Measurements from ENCODE around the gene TECPR1. TPM values are rescaled to one million over a fixed set of nuclear protein-coding genes. Genes with fewer than 3 reads are reported as not detected.

TECPR1 gene
- polyA plus RNA-seq, 4 donors: 15.7 to 18.0 (median 16.4) TPM

DNA sequence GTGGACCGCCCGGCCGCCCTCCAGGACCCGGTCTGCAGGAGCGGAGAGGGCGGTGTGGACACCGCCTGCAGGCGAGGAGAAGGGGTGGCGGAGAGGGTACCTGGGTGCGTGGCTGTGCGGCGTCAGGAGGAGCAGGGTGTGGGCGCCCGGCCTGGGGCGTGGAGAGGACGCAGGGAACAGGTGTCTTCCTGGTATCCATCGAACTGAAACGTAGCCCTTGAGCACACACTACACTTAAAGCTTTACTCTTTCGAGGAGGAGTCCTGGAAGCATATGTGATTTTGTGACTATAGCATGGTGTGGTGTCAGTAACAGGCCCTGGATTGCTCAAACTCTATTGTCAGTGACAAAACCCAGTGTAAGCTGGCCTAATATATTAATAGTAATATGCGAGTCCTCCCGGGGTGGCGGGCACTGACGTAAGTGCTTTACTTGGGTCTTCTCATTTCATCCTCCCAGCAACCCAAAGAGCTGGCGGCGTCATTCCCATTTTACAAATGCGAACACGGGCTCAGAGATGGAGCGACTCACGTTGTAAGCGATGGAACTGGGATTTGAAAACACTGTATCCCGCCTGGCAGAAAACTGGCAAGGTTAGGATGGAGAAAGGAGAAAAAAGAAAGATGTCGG is 508 bp upstream of the TECPR1 start:
- DNase-seq (ENCODE audit: low read depth in 4 of 4, low spot score in 3 of 4): peak in 1 of 4 donors; percentile 15

DNA sequence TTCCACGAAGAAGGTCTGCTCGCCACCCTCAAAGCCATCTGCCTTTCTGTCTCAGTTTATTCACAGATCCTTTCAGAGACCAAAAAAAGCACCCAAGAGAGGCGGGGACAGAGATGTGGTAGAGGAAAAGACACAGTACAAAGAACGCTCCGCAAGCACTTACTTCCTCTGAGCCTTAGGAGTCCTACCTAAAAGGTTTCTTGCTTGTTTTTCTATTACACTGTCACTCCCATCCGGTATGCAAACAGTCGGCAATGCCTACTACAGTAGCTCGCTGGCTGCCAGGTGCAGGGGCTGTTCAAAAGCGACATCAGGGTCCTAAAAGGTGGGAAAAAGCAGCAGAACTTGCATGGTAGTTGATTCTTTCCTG is 816 bp downstream of the TECPR1 start:
- DNase-seq (ENCODE audit: low read depth in 4 of 4, low spot score in 3 of 4): no peak

DNA sequence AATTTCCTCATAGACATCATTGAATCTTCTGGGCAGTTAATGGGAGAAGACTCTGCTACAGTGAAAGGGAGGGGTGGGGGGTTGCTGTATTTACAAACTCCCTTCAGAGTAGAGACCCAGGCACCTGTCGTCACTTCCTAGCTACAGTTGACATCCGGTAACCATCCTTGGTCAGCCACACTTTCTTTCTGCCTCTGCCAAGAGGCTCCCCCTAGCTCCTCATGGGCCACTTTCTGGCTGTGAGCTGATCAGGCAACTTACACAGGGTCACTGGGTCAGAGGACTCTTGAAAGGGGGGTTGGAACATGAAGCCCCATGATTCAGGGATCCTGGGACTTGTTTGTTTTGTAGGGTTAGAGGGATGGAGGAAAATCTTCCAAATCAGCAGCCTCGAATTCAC is 1.2 kb downstream of the TECPR1 start:
- DNase-seq (ENCODE audit: low read depth in 4 of 4, low spot score in 3 of 4): no peak

DNA sequence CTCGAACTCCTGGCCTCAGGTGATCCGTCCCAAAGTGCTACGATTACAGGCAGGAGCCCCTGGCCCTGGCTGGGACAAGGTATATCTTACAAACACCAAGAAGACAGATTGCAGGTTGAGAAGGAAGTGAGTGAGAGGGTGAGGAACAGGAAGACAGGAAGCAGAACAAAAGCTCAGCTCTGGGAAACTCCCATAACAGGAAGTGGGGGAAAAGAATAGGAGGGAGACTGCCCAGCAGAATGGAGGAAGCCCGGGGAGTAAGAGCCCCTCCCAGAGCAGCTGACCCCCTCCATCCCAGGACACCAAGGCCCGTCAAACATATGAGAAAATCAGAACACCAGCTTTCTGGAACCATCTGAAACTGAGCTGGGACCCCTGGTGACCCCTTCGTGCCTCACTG is 2.9 kb downstream of the TECPR1 start:
- DNase-seq (ENCODE audit: low read depth in 4 of 4, low spot score in 3 of 4): no peak

DNA sequence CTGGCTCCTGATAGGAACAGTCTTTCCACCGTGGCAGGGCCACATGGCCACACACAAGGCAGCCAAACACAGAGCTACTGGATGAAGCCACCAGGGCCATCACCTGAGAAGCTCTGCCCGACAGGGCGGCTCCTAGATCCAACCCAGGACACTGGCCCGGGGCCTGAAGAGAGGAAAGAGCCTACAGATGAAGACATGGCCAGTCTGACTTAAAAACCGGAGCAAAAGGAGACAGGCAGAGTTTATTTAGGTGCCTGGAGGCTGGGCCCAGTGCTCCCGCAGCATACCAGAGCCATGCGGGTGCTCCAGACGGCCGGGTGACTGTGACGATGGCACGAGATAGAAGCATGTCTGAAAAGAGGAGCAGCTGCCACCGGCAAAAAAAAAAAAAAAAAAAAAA is 3.9 kb downstream of the TECPR1 start:
- DNase-seq (ENCODE audit: low read depth in 4 of 4, low spot score in 3 of 4): no peak

DNA sequence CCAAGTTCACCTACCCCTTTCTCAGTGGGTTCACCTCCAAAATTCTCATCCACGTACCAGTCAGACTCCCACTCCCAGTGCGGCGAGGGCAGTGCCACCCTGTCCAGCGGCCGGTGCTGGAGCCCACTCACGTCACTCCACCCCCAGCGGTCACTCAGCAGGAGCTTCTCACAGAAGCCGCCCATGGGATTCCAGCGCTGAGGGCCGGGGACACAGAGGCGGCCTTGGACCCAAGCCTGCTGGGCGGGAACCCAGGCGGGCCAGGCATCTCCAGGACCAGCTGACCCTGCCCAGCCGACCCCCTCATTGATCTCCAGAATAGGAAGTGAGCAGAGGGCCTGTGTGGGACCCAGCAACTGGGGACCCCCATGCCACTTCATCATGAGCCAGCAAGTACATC is 7.2 kb downstream of the TECPR1 start:
- no peak for DNase-seq (ENCODE audit: low read depth in 4 of 4, low spot score in 3 of 4)

DNA sequence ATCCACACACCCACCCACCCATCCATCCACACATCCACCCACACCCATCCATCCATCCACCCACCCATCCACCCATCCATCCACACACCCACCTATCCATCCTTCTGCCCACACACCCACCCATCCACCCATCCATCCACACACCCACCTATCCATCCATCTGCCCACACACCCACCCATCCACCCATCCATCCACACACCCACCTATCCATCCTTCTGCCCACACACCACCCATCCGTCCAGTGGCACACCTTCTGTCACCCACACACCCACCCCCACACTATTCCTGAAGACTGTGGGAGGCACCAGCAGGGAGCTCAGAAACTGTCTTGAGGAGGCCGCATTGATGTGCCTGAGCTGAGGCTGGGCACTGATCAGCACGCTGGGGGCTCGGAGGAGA is 9.1 kb downstream of the TECPR1 start:
- no peak for DNase-seq (ENCODE audit: low read depth in 4 of 4, low spot score in 3 of 4)

DNA sequence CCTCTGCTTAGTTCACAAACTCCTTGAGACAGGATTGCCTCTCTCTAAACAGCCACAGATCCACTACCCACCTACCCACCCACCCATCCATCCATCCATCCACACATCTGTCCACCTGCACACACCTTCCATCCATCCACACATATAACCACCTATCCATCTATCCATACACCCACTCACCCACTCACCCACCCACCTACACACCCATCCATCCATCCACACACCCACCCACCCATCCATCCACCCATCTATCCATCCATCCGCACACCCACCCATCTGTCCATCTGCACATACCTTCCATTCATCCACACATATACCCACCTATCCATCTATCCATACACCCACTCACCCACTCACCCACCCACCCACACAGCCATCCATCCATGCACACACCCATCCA is 9.7 kb downstream of the TECPR1 start:
- no peak for DNase-seq (ENCODE audit: low read depth in 4 of 4, low spot score in 3 of 4)

DNA sequence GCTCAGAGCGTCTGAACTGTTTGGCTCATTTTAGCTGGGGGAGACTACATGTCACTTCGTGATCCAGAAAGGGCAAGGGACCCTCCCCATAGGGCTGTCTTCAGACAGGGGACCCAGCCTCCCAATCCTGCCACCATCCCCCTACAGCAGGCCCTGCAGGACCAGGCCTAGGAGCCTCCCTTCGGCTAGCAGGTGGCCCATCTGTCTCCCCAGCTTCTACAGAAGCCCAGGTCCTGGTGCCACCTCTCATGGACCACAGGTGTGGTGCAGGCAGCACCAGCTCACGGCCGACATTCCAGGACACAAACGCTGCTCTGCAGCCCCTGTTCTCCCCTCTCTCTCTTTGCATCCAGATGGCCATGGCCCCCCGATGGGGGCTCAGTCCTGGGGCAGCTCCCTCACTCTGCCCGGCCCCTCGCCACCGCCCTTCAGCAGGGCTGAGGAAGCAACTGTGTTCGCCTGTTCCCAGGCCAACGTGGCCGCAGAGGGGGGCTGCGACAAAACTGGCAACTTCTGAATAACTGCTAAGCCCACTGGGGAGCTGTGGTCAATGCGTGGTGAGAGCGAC is 10.3 kb downstream of the TECPR1 start:
- DNase-seq (ENCODE audit: low read depth in 4 of 4, low spot score in 3 of 4): no peak

DNA sequence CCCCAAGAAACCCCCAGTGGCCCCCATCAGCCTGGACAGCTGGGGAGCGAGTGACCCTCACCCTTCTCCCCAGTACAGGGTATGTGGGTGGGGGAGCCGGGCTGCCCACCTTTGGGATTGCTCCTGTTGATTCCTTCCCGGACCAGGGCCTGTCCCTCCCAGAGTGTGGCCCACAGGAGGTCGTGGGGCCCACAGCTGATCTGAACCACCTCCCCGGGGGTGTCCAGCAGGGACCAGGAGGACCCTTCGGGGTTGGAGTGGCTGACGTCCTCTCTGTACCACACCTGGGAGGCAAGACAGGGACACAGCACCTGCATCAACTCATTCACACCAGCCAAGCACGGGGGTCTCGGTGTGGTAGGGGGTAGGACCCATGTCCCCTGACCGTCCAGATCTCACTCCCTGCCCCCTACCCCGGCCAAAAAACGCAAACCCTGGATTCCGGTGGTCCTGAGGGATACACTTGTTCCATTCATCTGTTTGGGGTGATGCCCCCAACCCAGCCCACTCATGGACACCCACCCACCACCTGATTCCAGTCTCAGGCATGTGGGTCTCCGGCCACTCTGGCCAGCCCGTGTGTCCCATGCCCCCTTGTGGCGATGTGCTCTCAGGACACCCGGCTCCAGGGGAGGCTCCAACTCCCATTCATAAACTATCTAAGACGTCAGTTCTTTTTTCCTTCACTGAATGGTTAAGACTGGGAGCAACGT is 10.9 kb downstream of the TECPR1 start:
- DNase-seq (ENCODE audit: low read depth in 4 of 4, low spot score in 3 of 4): no peak

DNA sequence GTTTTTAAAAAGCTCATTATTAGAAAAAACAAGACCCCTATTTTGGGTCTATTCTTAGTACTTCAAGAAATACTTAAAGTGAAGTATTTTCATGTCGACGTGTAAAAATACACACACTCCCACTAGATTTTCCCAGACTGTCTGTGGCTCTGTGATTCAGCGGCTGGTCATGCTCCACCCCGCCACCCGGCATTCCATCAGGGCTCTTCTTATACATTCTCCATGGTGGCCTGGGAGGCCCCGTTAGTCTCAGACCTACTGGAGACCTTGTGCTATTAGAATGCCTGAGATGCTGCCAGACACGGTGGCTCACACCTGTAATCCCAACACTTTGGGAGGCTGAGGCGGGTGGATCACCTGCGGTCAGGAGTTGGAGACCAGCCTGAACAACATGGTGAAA is 13.1 kb downstream of the TECPR1 start:
- DNase-seq (ENCODE audit: low read depth in 4 of 4, low spot score in 3 of 4): no peak

DNA sequence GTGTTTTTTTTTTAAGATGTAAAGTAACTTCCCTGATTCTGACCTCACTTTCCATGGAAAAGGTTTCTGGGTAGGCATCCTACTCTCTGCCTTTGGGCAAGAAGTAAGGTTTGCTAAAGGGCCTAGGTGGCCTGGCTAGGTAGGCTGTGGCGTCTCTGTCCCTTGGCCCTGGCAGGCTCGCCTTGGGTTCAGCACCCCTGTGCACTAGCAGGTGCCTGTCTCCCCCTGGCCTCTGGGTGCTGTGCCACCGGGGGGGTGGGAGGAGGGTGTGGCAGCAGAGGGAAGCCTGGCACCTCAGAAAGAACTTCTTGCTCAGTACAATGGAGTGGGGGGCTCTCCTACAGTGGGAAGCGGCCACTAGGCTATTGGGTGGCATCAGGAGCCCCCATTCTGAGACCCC is 14.0 kb downstream of the TECPR1 start:
- no peak for DNase-seq (ENCODE audit: low read depth in 4 of 4, low spot score in 3 of 4)

DNA sequence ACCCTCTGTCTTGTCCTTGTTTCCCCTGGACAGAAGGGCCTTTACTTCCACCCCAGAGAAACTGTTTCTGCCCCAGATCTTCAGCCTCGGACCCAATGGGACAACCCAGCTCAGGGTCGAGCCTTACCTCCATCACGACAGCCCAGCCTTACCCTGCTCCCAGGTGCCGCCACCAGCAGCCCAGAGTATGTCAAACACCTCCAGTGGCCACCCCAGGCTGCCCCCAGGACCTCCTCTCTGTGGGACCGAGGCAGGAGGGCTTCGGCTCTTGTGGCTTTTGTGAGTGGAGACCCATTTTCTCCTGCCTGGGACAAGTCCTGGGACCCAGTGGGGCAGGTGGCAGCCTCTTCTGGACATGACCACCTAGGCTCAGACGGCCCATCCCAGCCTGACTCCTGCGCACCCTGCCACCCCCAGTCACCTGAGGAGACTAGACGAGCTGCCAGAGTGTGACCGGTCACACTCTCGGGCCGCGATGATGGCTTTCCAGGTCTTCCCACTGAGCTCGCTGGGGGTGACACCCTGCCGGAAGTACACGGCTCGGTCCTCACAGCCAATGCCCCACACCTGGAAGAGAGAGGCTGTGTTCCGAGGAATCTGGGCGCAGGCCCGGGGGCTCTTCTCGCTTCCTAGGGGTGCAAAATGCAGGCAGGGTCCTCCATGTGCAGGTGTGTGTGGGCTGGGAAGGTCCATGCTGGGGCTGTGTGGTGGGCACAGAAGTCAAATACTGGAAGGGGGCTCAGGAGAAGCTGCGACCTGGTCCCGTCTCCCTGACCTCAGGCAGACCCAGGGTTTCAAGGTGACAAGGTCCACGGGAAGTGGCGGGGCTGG is 15.5 kb downstream of the TECPR1 start:
- DNase-seq (ENCODE audit: low read depth in 4 of 4, low spot score in 3 of 4): no peak

DNA sequence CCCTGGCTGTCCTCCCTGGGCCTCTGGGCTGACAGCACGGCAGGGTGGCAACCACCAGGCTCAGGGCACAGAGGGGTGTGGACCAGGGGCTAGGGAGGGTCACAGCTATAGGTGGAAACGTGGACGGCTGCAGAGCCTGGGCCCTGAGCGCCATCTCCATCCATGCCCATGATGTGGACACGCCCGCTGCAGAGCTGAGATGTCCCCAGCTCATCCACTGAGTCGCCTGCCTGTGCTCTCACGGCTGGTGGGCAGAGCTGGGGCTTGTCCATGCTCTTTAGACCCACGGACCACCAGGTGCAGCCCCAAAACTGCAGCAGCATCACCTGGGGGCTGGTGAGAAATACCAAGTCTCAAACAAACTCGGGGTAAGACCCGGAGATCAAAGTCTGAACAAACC is 16.1 kb downstream of the TECPR1 start:
- DNase-seq (ENCODE audit: low read depth in 4 of 4, low spot score in 3 of 4): no peak

DNA sequence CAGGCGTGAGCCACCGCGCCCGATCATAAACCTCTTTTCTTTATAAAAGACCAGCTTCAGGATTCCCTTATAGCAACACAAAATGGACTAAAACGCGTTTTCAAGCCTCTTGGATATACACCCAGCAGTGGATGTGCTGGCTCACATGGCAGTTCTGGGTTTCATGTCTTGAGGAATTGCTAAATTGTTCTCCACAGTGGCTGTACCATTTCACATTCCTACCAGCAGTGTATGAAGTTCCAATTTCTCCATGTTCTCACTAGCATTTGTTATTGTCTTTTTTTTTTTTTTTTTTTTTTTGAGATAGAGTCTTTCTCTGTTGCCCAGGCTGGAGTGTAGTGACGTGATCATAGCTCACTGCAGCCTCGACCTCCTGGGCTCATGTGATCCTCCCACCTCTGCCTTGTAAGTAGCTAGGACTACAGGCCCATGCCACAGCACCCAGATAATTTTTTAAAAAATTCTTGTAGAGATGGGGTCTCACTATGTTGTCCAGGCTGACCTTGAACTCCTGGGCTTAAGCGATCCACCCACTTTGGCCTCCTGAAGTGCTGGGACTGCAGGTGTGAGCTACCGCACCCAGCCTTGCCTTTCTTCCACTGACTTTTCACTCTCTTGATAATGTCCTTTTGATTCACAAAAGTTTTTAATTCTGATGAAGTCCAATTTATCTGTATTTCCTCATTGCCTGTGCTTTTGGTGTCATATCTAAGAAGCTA is 17.4 kb downstream of the TECPR1 start:
- DNase-seq (ENCODE audit: low read depth in 4 of 4, low spot score in 3 of 4): no peak

DNA sequence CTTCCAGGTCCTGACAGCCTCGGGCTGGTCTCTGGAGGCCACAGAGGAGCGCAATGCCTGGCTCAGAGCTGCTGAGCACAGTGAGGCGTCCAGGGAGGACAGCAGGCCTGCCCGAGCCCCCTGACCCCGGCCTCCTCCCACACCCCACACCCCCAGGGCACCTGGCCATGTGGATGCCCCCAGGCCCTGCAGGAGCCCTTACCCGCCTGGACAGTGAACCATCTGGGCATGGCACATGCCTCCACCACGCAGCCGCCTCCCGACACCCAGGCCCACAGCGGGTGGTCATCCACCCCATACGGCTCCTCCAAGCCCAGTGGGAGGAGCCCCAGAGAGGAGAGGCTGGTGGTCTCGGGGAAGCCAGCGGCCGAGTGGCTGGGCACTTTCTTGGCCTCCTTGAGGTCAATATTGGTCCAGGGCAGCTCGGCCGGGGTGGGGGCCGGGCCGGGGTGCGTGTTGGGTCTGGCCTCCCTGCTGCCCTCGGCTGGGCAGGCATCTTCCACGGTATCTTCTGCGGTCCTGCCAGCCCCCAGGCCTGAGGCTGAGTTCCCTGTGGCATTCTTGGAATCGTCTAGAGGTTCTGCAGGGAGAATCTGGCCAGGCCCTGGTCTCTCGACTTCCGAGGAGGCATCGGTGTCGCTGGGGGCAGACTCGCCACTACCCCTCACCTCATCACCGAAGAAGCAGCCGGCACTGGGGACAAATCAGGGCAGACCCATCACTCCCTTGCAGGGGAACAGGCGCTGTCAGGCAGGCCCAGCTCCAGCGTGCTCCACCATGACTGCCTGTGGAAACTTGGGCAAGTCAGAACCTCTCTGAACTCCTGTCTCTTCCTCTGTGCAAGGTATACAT is 18.6 kb downstream of the TECPR1 start:
- no peak for DNase-seq (ENCODE audit: low read depth in 4 of 4, low spot score in 3 of 4)

DNA sequence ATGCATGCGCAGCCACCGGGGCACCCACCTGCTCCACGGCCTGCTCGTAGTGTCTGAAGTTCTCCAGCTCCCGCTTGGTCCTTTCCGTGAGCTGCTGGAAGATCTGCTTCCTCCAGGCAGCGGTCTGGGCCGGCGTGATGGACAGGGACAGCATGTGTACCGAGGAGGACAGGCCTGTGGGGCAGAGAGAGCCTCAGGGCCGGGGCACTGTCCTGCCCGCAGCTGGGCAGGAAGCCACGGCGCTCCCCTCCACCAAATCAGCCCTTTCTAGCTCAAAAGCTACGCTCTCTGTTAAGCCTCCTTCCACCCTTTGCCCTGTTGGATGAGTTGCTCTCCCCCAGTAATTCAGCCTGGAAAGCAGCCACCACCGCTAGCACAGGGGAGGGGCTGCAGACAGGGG is 19.2 kb downstream of the TECPR1 start:
- no peak for DNase-seq (ENCODE audit: low read depth in 4 of 4, low spot score in 3 of 4)

DNA sequence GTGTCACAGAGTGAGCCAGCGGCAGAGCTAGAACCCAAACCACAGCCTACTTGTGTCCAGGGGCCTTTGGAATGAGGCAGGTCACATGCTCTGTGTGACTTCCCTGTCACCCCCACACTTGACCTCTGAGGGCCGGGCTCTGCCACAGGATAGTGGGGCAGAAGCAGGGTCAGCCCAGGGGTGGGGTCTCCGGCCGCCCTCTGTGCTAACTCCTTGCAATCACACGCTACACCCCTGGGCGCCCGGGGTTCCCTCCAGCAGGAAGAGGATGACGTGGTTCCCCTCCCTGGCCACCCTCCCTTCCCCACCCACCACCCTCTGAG is 19.8 kb downstream of the TECPR1 start:
- DNase-seq (ENCODE audit: low read depth in 4 of 4, low spot score in 3 of 4): no peak

DNA sequence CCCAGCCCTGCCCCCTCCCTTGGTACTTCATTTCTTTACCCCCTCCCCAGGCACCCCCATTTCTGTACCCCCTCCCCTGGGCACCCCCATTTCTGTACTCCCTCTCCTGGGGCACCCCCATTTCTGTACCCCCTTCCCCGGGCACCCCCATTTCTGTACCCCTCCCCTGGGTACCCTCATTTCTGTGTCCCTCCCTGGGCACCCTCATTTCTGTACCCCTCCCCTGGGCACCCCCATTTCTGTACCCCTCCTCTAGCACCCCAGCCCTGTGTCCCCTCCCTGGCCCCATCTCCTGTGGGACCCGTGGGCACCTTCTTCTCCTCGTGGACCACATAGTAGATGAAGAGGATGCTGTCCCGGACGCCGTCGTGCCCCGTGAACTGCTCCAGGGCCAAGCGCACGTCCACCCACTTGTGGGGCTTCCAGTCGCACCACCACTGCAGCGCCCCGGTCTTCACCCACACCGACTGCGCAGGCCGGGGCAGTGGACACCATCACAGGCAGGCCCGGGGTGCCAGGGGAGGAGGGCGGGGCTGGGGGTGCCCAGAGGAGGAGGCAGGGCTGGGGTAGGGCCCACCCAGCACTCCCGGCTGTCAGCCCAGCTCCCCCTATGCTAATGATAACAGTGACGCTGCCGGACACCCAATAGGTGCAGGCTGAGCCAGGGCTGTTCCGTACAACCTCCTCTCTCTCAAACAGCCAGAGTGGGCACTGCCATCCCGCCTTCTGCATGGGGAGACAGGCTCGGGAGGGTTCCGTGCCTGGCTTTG is 20.4 kb downstream of the TECPR1 start:
- DNase-seq (ENCODE audit: low read depth in 4 of 4, low spot score in 3 of 4): no peak
